Measurements from ENCODE around the gene KLHDC4.
"Not testable (repeated sequence)": the region's sequence is repeated elsewhere in the genome, so short reads cannot be mapped to it uniquely, and the experiment has no call there.

The KLHDC4 gene

GRCh38 chr16:87728026-87728425, 37.8 kb downstream of the KLHDC4 start:
- Histone ChIP-seq H3K9ac (ENCODE audit: low read depth, low read length) (no peak overlapping the region), H3K9me3 (ENCODE audit: insufficient read depth, low read length, severe bottlenecking) (no peaks in the 10 kb centered on the region), H3K36me3 (ENCODE audit: insufficient read depth, low read length) (peaks cover 74% of the 10 kb centered on the region), H3K27me3 (ENCODE audit: insufficient read depth, low read length, poor library complexity) (no peaks in the 10 kb centered on the region), H3K79me2 (ENCODE audit: insufficient read depth, low read length) (peaks cover 16% of the 10 kb centered on the region), H3K27ac (ENCODE audit: low read length) (no peak overlapping the region), H3K4me1 (ENCODE audit: insufficient read depth, low read length) (no peaks in the 10 kb centered on the region), H3K4me2 (ENCODE audit: insufficient read depth, low read length) (no peak overlapping the region), H4K20me1 (ENCODE audit: insufficient read depth, low read length) (peaks cover 19% of the 10 kb centered on the region; the same call in 1 of the 2 replicates), H3K4me3 (ENCODE audit: low read depth in 1 of 2, low read length in 2 of 2) (no peak overlapping the region), H2AFZ (ENCODE audit: low read depth, low read length) (no peak overlapping the region)
- TF ChIP-seq EZH2 (IDR thresholded peaks at IDR 0.05; ENCODE audit: borderline replicate concordance, low read depth, low read length, severe bottlenecking): no peak
- TF ChIP-seq, protein P1, sequence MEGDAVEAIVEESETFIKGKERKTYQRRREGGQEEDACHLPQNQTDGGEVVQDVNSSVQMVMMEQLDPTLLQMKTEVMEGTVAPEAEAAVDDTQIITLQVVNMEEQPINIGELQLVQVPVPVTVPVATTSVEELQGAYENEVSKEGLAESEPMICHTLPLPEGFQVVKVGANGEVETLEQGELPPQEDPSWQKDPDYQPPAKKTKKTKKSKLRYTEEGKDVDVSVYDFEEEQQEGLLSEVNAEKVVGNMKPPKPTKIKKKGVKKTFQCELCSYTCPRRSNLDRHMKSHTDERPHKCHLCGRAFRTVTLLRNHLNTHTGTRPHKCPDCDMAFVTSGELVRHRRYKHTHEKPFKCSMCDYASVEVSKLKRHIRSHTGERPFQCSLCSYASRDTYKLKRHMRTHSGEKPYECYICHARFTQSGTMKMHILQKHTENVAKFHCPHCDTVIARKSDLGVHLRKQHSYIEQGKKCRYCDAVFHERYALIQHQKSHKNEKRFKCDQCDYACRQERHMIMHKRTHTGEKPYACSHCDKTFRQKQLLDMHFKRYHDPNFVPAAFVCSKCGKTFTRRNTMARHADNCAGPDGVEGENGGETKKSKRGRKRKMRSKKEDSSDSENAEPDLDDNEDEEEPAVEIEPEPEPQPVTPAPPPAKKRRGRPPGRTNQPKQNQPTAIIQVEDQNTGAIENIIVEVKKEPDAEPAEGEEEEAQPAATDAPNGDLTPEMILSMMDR (IDR thresholded peaks at IDR 0.05; ENCODE audit: borderline replicate concordance, extremely low read depth, low read length, poor library complexity, severe bottlenecking): no peak
- DNase-seq (no peak), ATAC-seq (ENCODE audit: insufficient read depth, low read depth) (no peak)

DNA sequence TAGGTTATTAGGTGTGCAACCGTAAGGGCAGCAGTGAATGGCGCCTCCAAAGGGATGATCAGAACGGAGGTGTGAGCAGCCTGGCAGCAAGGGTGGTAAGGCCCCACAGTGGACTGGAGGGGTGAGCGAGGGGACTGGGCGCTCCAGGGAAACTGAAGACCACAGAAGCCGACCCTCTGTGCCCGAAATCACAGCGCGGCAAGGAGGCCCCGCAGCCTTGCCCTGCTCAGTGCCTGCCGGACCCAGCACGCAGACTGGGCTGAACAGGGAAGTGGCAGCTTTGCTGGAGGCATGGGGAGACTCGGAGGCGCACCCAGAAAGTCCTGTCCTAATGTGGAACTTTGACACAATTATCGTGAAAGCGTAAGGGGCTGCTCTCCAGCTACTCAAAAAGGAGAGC, 38.4 kb downstream of the KLHDC4 start:
- no peak for DNase-seq
- peaks cover 25% of the 10 kb centered on the region; the same call in 1 of the 2 replicates for H4K20me1 ChIP-seq (ENCODE audit: insufficient read depth, low read length)
- no peak overlapping the region for H3K4me3 ChIP-seq (ENCODE audit: low read depth in 1 of 2, low read length in 2 of 2)
- H3K4me1 ChIP-seq (ENCODE audit: insufficient read depth, low read length): no peaks in the 10 kb centered on the region
- no peak overlapping the region for H3K27ac ChIP-seq (ENCODE audit: low read length)
- TF ChIP-seq EZH2 (IDR thresholded peaks at IDR 0.05; ENCODE audit: borderline replicate concordance, low read depth, low read length, severe bottlenecking): no peak
- TF ChIP-seq, protein P1 (IDR thresholded peaks at IDR 0.05; ENCODE audit: borderline replicate concordance, extremely low read depth, low read length, poor library complexity, severe bottlenecking): no peak
- no peaks in the 10 kb centered on the region for H3K9me3 ChIP-seq (ENCODE audit: insufficient read depth, low read length, severe bottlenecking)
- H3K4me2 ChIP-seq (ENCODE audit: insufficient read depth, low read length): no peak overlapping the region
- no peak for ATAC-seq (ENCODE audit: insufficient read depth, low read depth)
- no peak overlapping the region for H3K9ac ChIP-seq (ENCODE audit: low read depth, low read length)
- H3K36me3 ChIP-seq (ENCODE audit: insufficient read depth, low read length): peaks cover 80% of the 10 kb centered on the region
- H3K27me3 ChIP-seq (ENCODE audit: insufficient read depth, low read length, poor library complexity): no peaks in the 10 kb centered on the region
- H3K79me2 ChIP-seq (ENCODE audit: insufficient read depth, low read length): peaks cover 20% of the 10 kb centered on the region
- no peak overlapping the region for H2AFZ ChIP-seq (ENCODE audit: low read depth, low read length)

DNA sequence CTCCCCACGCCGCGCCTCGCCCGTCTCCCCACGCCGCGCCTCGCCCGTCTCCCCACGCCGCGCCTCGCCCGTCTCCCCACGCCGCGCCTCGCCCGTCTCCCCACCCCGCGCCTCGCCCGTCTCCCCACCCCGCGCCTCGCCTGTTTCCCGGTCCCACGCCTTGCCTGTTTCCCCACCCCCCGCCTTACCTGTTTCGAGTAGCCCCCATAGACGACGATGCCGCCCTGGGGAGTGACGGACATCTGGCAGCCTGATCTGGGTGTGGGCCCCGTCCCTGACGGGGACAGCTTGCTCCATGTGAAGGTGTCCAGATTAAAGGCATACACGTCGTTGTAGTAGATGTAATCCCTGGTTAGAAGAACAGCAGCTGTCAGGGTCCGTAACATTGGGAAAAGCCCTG, 39.2 kb downstream of the KLHDC4 start:
- DNase-seq: not testable (repeated sequence)
- peaks cover 22% of the 10 kb centered on the region for H3K79me2 ChIP-seq (ENCODE audit: insufficient read depth, low read length)

DNA sequence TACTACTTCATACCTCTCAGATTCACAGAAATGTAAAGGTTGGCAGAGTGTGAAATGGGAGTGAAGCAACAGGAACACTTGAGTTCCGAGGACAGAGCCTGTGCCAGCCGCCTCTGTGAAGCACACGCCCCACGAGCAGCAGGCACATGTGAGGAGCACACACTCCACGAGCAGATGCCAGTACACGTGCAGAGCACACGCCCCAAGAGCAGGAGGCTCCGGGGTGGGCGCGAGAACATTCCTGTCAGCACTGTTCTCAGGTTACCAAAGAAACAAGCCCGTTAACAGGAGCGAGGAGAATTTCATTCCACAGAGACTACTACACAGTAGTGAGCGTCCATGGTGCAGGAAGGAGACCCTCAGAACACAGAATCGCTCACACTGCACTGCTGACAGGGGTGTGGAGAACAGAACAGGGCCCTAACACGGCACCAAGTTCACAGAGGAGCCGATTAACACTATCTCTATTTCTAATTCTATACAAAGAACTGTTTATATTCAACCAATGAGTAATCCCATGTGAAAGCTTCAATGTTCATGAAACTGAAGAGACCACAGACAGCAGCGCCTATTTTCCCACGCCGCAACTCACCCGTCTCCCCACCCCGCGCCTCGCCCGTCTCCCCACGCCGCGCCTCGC, 40.1 kb downstream of the KLHDC4 start:
- Histone ChIP-seq H3K4me2 (ENCODE audit: insufficient read depth, low read length) (no peak overlapping the region), H4K20me1 (ENCODE audit: insufficient read depth, low read length) (peaks cover 32% of the 10 kb centered on the region; the same call in 1 of the 2 replicates), H3K9me3 (ENCODE audit: insufficient read depth, low read length, severe bottlenecking) (no peaks in the 10 kb centered on the region), H2AFZ (ENCODE audit: low read depth, low read length) (no peak overlapping the region), H3K27me3 (ENCODE audit: insufficient read depth, low read length, poor library complexity) (no peaks in the 10 kb centered on the region), H3K27ac (ENCODE audit: low read length) (no peak overlapping the region), H3K4me1 (ENCODE audit: insufficient read depth, low read length) (no peaks in the 10 kb centered on the region), H3K36me3 (ENCODE audit: insufficient read depth, low read length) (peaks cover 83% of the 10 kb centered on the region), H3K79me2 (ENCODE audit: insufficient read depth, low read length) (peaks cover 24% of the 10 kb centered on the region), H3K9ac (ENCODE audit: low read depth, low read length) (no peak overlapping the region), H3K4me3 (ENCODE audit: low read depth in 1 of 2, low read length in 2 of 2) (no peak overlapping the region)
- no peak for DNase-seq
- no peak for ATAC-seq (ENCODE audit: insufficient read depth, low read depth)
- TF ChIP-seq, protein P1 (IDR thresholded peaks at IDR 0.05; ENCODE audit: borderline replicate concordance, extremely low read depth, low read length, poor library complexity, severe bottlenecking): no peak
- TF ChIP-seq EZH2 (IDR thresholded peaks at IDR 0.05; ENCODE audit: borderline replicate concordance, low read depth, low read length, severe bottlenecking): no peak

More for the DNA sequence above, 39.2 kb downstream of the KLHDC4 start:
- not testable (repeated sequence) for H3K9me3 ChIP-seq (ENCODE audit: insufficient read depth, low read length, severe bottlenecking); H3K27me3 ChIP-seq (ENCODE audit: insufficient read depth, low read length, poor library complexity); H2AFZ ChIP-seq (ENCODE audit: low read depth, low read length); ATAC-seq (ENCODE audit: insufficient read depth, low read depth); H3K9ac ChIP-seq (ENCODE audit: low read depth, low read length); H3K4me3 ChIP-seq (ENCODE audit: low read depth in 1 of 2, low read length in 2 of 2); H3K27ac ChIP-seq (ENCODE audit: low read length); H3K4me2 ChIP-seq (ENCODE audit: insufficient read depth, low read length); H3K4me1 ChIP-seq (ENCODE audit: insufficient read depth, low read length)
- peaks cover 28% of the 10 kb centered on the region; the same call in 1 of the 2 replicates for H4K20me1 ChIP-seq (ENCODE audit: insufficient read depth, low read length)
- H3K36me3 ChIP-seq (ENCODE audit: insufficient read depth, low read length): peaks cover 84% of the 10 kb centered on the region

All from DND-41 (cell line).